B cell (primary cell): ENCODE data around the gene GLI1. TPM values are rescaled to one million over a fixed set of nuclear protein-coding genes. Genes with fewer than 3 reads are reported as not detected.

ENCODE experiments used
- ATAC-seq: fragments of 200-7000 bp; cut with Tn5 transposase; one replicate; pipeline ENCODE4 v1.10.0; 2021; ENCODE audit warnings: low read depth, mild to moderate bottlenecking, moderate number of reproducible peaks, moderate library complexity
- CTCF ChIA-PET: fragments of 350-600 bp; sonication (Branson Sonifier 250); formaldehyde crosslinking; loops from one replicate; lab custom pipeline; 2021; ENCODE audit warnings: antibody characterized with exemption, inconsistent platforms; lab: Charles Lee
- POLR2A ChIA-PET: fragments of 350-600 bp; sonication (Branson Sonifier 250); formaldehyde crosslinking; loops from one replicate; lab custom pipeline; 2021; ENCODE audit warnings: antibody characterized with exemption; lab: Charles Lee
- DNase-seq: peaks from one replicate; pipeline ENCODE4 v3.0.0; 2013
- H2AFZ ChIP-seq: 2 replicates; pipeline ENCODE4 v1.6.1; 2012; ENCODE audit warnings: mild to moderate bottlenecking, low read depth, low read length; ENCODE audit not compliant: insufficient read depth, poor library complexity, severe bottlenecking
- H3K27ac ChIP-seq, 2 donors: 1 replicate in 1 of 2; 2 replicates in 1 of 2; pipeline ENCODE4 v1.5.1; 2012 to 2013; ENCODE audit warnings: low read length in 2 of 2, mild to moderate bottlenecking in 2 of 2, moderate library complexity in 1 of 2
- H3K27me3 ChIP-seq, 4 experiments: fragments of 200-600 bp in 1 of 4; sonication (generic) in 1 of 4; replicated peaks in 1 of 4; 1 replicate in 2 of 4; 2 replicates in 2 of 4; pipeline versions ENCODE4 v1.6.1 to v1.7.0; 2013 to 2016; ENCODE audit warnings: low read length in 3 of 4, mild to moderate bottlenecking in 2 of 4, mixed read lengths in 1 of 4, moderate library complexity in 1 of 4; ENCODE audit not compliant: insufficient read depth in 4 of 4, control insufficient read depth in 3 of 4; ENCODE audit errors: control extremely low read depth in 1 of 4
- H3K36me3 ChIP-seq, 2 experiments: replicated peaks in 1 of 2; 1 replicate in 1 of 2; 2 replicates in 1 of 2; pipeline versions ENCODE4 v1.6.1 to v1.7.1; 2013; ENCODE audit warnings: low read length in 1 of 2; ENCODE audit not compliant: insufficient read depth in 2 of 2, control insufficient read depth in 1 of 2; ENCODE audit errors: control extremely low read depth in 1 of 2, extremely low read depth in 1 of 2
- H3K4me1 ChIP-seq, 2 donors: fragments of 200-600 bp in 1 of 2; sonication (generic) in 1 of 2; 1 replicate in 1 of 2; 2 replicates in 1 of 2; pipeline versions ENCODE4 v1.5.1 to v1.6.1; 2013 to 2017; ENCODE audit warnings: low read length in 2 of 2; ENCODE audit not compliant: control insufficient read depth in 2 of 2, insufficient read depth in 2 of 2
- H3K4me2 ChIP-seq: replicated peaks from 2 replicates; pipeline ENCODE3; 2012; ENCODE audit warnings: mild to moderate bottlenecking, low read depth, low read length; ENCODE audit not compliant: poor library complexity, severe bottlenecking
- H3K4me3 ChIP-seq, 5 experiments: fragments of 200-600 bp in 1 of 5; sonication (generic) in 1 of 5; 1 replicate in 3 of 5; 2 replicates in 2 of 5; pipeline versions ENCODE4 v1.5.1 to v1.7.0; 2011 to 2016; ENCODE audit warnings: low read length in 4 of 5, mild to moderate bottlenecking in 4 of 5, low read depth in 2 of 5, control low read depth in 1 of 5, moderate library complexity in 1 of 5; ENCODE audit not compliant: insufficient read depth in 1 of 5; ENCODE audit errors: control extremely low read depth in 1 of 5, extremely low read depth in 1 of 5
- H3K79me2 ChIP-seq: fragments of 200-600 bp; sonication (generic); one replicate; pipeline ENCODE4 v1.6.0; 2016; ENCODE audit warnings: low read length; ENCODE audit not compliant: control insufficient read depth, insufficient read depth
- H3K9ac ChIP-seq: fragments of 200-600 bp; sonication (generic); 2 replicates; pipeline ENCODE4 v1.6.1; 2017; ENCODE audit warnings: mild to moderate bottlenecking, low read length, moderate library complexity
- H3K9me3 ChIP-seq, 3 donors: one replicate each; pipeline versions ENCODE4 v1.6.1 to v1.7.1; 2013; ENCODE audit warnings: low read length in 2 of 3; ENCODE audit not compliant: control insufficient read depth in 2 of 3, insufficient read depth in 1 of 3; ENCODE audit errors: control extremely low read depth in 1 of 3
- H4K20me1 ChIP-seq: 2 replicates; pipeline ENCODE4 v1.6.0; 2012; ENCODE audit warnings: mild to moderate bottlenecking, low read length; ENCODE audit not compliant: insufficient read depth, control insufficient read depth, poor library complexity, severe bottlenecking
- H3K27ac Mint-ChIP-seq: one replicate; pipeline ENCODE4 v1.8.0; 2021; ENCODE audit warnings: mixed read lengths
- H3K27me3 Mint-ChIP-seq: one replicate; pipeline ENCODE4 v1.8.0; 2021; ENCODE audit warnings: mixed read lengths
- H3K4me1 Mint-ChIP-seq: one replicate; pipeline ENCODE4 v1.8.0; 2021; ENCODE audit warnings: mixed read lengths
- H3K4me3 Mint-ChIP-seq: one replicate; pipeline ENCODE4 v1.8.0; 2021; ENCODE audit warnings: mixed read lengths
- H3K9me3 Mint-ChIP-seq: one replicate; pipeline ENCODE4 v1.8.0; 2022; ENCODE audit warnings: mixed read lengths; ENCODE audit not compliant: insufficient read depth
- CTCF ChIP-seq: fragments of 200-600 bp; IDR thresholded peaks from one replicate; pipeline ENCODE4 v1.8.0; 2022; ENCODE audit warnings: antibody characterized with exemption, mild to moderate bottlenecking
- EZH2 ChIP-seq: IDR thresholded peaks from 2 replicates; pipeline ENCODE4 v1.6.1; 2012; ENCODE audit warnings: borderline replicate concordance, low read depth, mild to moderate bottlenecking, moderate library complexity, low read length; ENCODE audit not compliant: insufficient read depth, poor library complexity, severe bottlenecking
- WGBS: methylation state at CpG from one replicate; pipeline ENCODE4 v1.1.5; 2013; ENCODE audit warnings: missing lambda C conversion rate; ENCODE audit not compliant: insufficient coverage; 5-methylcytosine and 5-hydroxymethylcytosine counted together
- intact Hi-C: fragments of 100-400 bp; cut with micrococcal nuclease; formaldehyde crosslinking; loops from one replicate; pipeline ENCODE4 v1.10.0; 2022
- polyA plus RNA-seq: library from polyadenylated mRNA; depleted of rRNA; stranded (reverse); fragments of >200 nt; gene quantifications from 2 replicates; pipeline ENCODE4 v1.2.3, GENCODE V29; 2012
- total RNA-seq, 2 donors: library from RNA; stranded (reverse); fragments of 120-200 nt in 1 of 2; gene quantifications; 1 replicate in 1 of 2; 2 replicates in 1 of 2; pipeline versions ENCODE4 v1.2.3 to v1.2.4, GENCODE V29; 2013 to 2022

The GLI1 gene
- total and polyA plus RNA-seq, 2 donors (not counting 1 experiment from before 2014, with no cell fraction given) = 4.1 to 5.4 TPM

GRCh38 chr12:57465030-57465746 is 5.6 kb downstream of the GLI1 start:
- Histone ChIP-seq H3K4me2 (no peak overlapping the region), H3K36me3 (peaks cover 0 to 18% of the 10 kb centered on the region in 2 experiments), H3K4me3 (no peak overlapping the region), H2AFZ (no peak overlapping the region), H3K9ac (no peak overlapping the region), H4K20me1 (no peaks in the 10 kb centered on the region), H3K9me3 (no peaks in the 10 kb centered on the region), H3K4me1 (peaks cover 16 to 38% of the 10 kb centered on the region in 2 donors), H3K79me2 (peaks cover 6% of the 10 kb centered on the region), H3K27ac (no peak overlapping the region), H3K27me3 (no peaks in the 10 kb centered on the region)
- ATAC-seq (no peak), DNase-seq (no peak)
- Mint-ChIP-seq H3K9me3 (no peaks in the 10 kb centered on the region), H3K27ac (no peak overlapping the region), H3K4me1 (peaks cover 24% of the 10 kb centered on the region), H3K4me3 (no peak overlapping the region), H3K27me3 (no peaks in the 10 kb centered on the region)
- TF ChIP-seq CTCF = no peak
- TF ChIP-seq EZH2 = no peak
- ChIA-PET CTCF (interaction anchor here (1.1 to 1.5 kb wide), 4 partner anchors 10 to 12 kb away, joined by 3 to 7 read pairs (median 4); partner anchors contain the start of gene INHBE), POLR2A (interaction anchor here (0.7 kb wide), 1 partner anchor 243 kb away, joined by 4 read pairs; no protein-coding TSS in a partner anchor)
- intact Hi-C loops = no loop called here
- 100% methylated on average over 1 of the region's 6 CpGs for WGBS
